MCF 10A (cell line): ENCODE data around the gene ADGRL3. TPM values are rescaled to one million over a fixed set of nuclear protein-coding genes. Genes with fewer than 3 reads are reported as not detected.

Source experiments
- BruUV-seq: library from RNA; stranded (reverse); fragments of 400-500 nt; replicated peaks from 2 replicates; lab custom pipeline; 2021; lab: Mats Ljungman, UMichigan
- CTCF ChIA-PET: fragments of 300-600 bp; sonication (Branson Sonifier 250); formaldehyde crosslinking; extraction: SDS; loops from one replicate; lab custom pipeline; 2021; ENCODE audit warnings: antibody characterized with exemption, inconsistent platforms; lab: Yijun Ruan, JAX
- POLR2A ChIA-PET: fragments of 300-600, 350-650 bp; sonication (Branson Sonifier 250); formaldehyde crosslinking; extraction: SDS; loops from one replicate; lab custom pipeline; 2020; ENCODE audit warnings: antibody characterized with exemption, inconsistent platforms; lab: Yijun Ruan, JAX
- DNase-seq: peaks from one replicate; pipeline ENCODE4 v3.0.0-alpha.2; 2018; ENCODE audit not compliant: unreplicated experiment
- H3K27ac Mint-ChIP-seq: one replicate; pipeline ENCODE4 v1.8.0; 2022; ENCODE audit warnings: mild to moderate bottlenecking, low read depth, mixed read lengths; ENCODE audit not compliant: unreplicated experiment
- H3K27me3 Mint-ChIP-seq: one replicate; pipeline ENCODE4 v1.8.0; 2022; ENCODE audit warnings: mixed read lengths; ENCODE audit not compliant: insufficient read depth, unreplicated experiment
- H3K36me3 Mint-ChIP-seq: one replicate; pipeline ENCODE4 v1.8.0; 2022; ENCODE audit warnings: mild to moderate bottlenecking, moderate library complexity, mixed read lengths; ENCODE audit not compliant: insufficient read depth, unreplicated experiment
- H3K4me1 Mint-ChIP-seq: one replicate; pipeline ENCODE4 v1.8.0; 2022; ENCODE audit warnings: mixed read lengths; ENCODE audit not compliant: insufficient read depth, unreplicated experiment
- H3K4me3 Mint-ChIP-seq: one replicate; pipeline ENCODE4 v1.8.0; 2022; ENCODE audit warnings: mild to moderate bottlenecking, moderate library complexity, mixed read lengths; ENCODE audit not compliant: unreplicated experiment
- H3K9me3 Mint-ChIP-seq: one replicate; pipeline ENCODE4 v1.8.0; 2022; ENCODE audit warnings: mixed read lengths; ENCODE audit not compliant: unreplicated experiment
- CTCF ChIP-seq: fragments of 200-600 bp; IDR thresholded peaks from one replicate; pipeline ENCODE4 v1.8.0; 2022; ENCODE audit warnings: antibody characterized with exemption, mild to moderate bottlenecking; ENCODE audit not compliant: unreplicated experiment
- intact Hi-C: fragments of 100-400 bp; cut with micrococcal nuclease; formaldehyde crosslinking; loops from 2 replicates; pipeline ENCODE4 v1.14.1; 2022
- total RNA-seq: library from RNA; stranded (reverse); gene quantifications from 2 replicates; pipeline ENCODE4 v1.2.3, GENCODE V29; 2022

ADGRL3 gene
- total RNA-seq, 1 experiment from 2014 or later: 3.6 TPM

GRCh38 chr4:61714387-61714911 lies 514.3 kb downstream of the ADGRL3 start:
- POLR2A ChIA-PET: no interaction called here
- H3K27ac Mint-ChIP-seq: no peak overlapping the region
- CTCF ChIA-PET: interaction anchor here (0.7 to 1.0 kb wide), 2 partner anchors 27 to 157 kb away, joined by 3 to 4 read pairs; no protein-coding TSS in a partner anchor

GRCh38 chr4:61716426-61716825 lies 516.3 kb downstream of the ADGRL3 start:
- H3K4me1 Mint-ChIP-seq: no peaks in the 10 kb centered on the region
- POLR2A ChIA-PET: no interaction called here
- H3K27me3 Mint-ChIP-seq: no peaks in the 10 kb centered on the region
- no peak for TF ChIP-seq CTCF
- intact Hi-C loops: no loop called here
- CTCF ChIA-PET: interaction anchor here (0.6 kb wide), 1 partner anchor 900 kb away, joined by 3 read pairs; no protein-coding TSS in a partner anchor
- no peak for DNase-seq
- no peaks in the 10 kb centered on the region for H3K9me3 Mint-ChIP-seq
- BruUV-seq: no TSS peak
- H3K36me3 Mint-ChIP-seq: no peaks in the 10 kb centered on the region
- no peak overlapping the region for H3K4me3 Mint-ChIP-seq
- no peak overlapping the region for H3K27ac Mint-ChIP-seq

More at GRCh38 chr4:61714387-61714911, 514.3 kb downstream of the ADGRL3 start:
- Mint-ChIP-seq H3K4me1 (no peaks in the 10 kb centered on the region), H3K9me3 (no peaks in the 10 kb centered on the region), H3K36me3 (no peaks in the 10 kb centered on the region), H3K4me3 (no peak overlapping the region), H3K27me3 (no peaks in the 10 kb centered on the region)
- intact Hi-C loops: no loop called here
- no TSS peak for BruUV-seq
- no peak for TF ChIP-seq CTCF
- no peak for DNase-seq

- POLR2A ChIA-PET: no interaction called here
- H3K36me3 Mint-ChIP-seq: no peaks in the 10 kb centered on the region
- intact Hi-C loops: no loop called here
- no peak for TF ChIP-seq CTCF
- H3K9me3 Mint-ChIP-seq: no peaks in the 10 kb centered on the region
- no peak overlapping the region for H3K4me3 Mint-ChIP-seq
- no peak overlapping the region for H3K27ac Mint-ChIP-seq
- CTCF ChIA-PET: interaction anchor here (0.6 kb wide), 1 partner anchor 40 kb away, joined by 3 read pairs; no protein-coding TSS in a partner anchor
- H3K27me3 Mint-ChIP-seq: no peaks in the 10 kb centered on the region
- BruUV-seq: no TSS peak
- no peaks in the 10 kb centered on the region for H3K4me1 Mint-ChIP-seq
- DNase-seq: no peak
Observed at GRCh38 chr4:61723492-61723891, 523.4 kb downstream of the ADGRL3 start.

GRCh38 chr4:61727286-61727685 lies 527.2 kb downstream of the ADGRL3 start:
- BruUV-seq: no TSS peak
- DNase-seq: no peak
- ChIA-PET CTCF (interaction anchor here (0.9 kb wide), 1 partner anchor 559 kb away, joined by 3 read pairs; no protein-coding TSS in a partner anchor), POLR2A (no interaction called here)
- intact Hi-C loops: no loop called here
- Mint-ChIP-seq H3K9me3 (no peaks in the 10 kb centered on the region), H3K4me3 (no peak overlapping the region), H3K36me3 (no peaks in the 10 kb centered on the region), H3K4me1 (no peaks in the 10 kb centered on the region), H3K27me3 (no peaks in the 10 kb centered on the region), H3K27ac (no peak overlapping the region)
- TF ChIP-seq CTCF: no peak
